ENCODE measurements around the gene CPVL. TPM values are rescaled to one million over a fixed set of nuclear protein-coding genes. Genes with fewer than 3 reads are reported as not detected.

CPVL gene
- total and polyA plus RNA-seq, 7 experiments from 2014 or later, result 0.32 to 88.3 (median 3.0) TPM

GRCh38 chr7:29160080-29160479 is 13.7 kb upstream of the CPVL start:
- peaks cover 0 to 8% (median 0%) of the 10 kb centered on the region in 11 donors for H3K9me3 Mint-ChIP-seq
- H3K9me3 ChIP-seq (ENCODE audit: control insufficient read depth in 2 of 3, low read length in 3 of 3), result no peaks in the 10 kb centered on the region
- no peak overlapping the region for H3K4me3 Mint-ChIP-seq
- no peaks in the 10 kb centered on the region for H3K27me3 ChIP-seq (ENCODE audit: control insufficient read depth in 2 of 2, insufficient read depth in 2 of 2, low read length in 2 of 2)
- peaks cover 0 to 10% (median 6%) of the 10 kb centered on the region in 7 donors for H3K4me1 Mint-ChIP-seq
- ATAC-seq, result no peak
- H3K27ac Mint-ChIP-seq, result no peak overlapping the region
- no peaks in the 10 kb centered on the region for H3K36me3 Mint-ChIP-seq
- no peak overlapping the region for H3K4me3 ChIP-seq (ENCODE audit: low read length)
- H3K4me1 ChIP-seq (ENCODE audit: control insufficient read depth in 2 of 2, insufficient read depth in 2 of 2, low read length in 2 of 2), result peaks cover 0 to 4% of the 10 kb centered on the region in 2 donors
- H3K27me3 Mint-ChIP-seq, result peaks cover 2 to 24% (median 11%) of the 10 kb centered on the region in 5 donors
- POLR2A ChIA-PET, result no interaction called here
- no peak overlapping the region for H3K27ac ChIP-seq (ENCODE audit: low read depth, low read length)
- intact Hi-C loops (cut with micrococcal nuclease), result no loop called here
- DNase-seq, result no peak
- no peaks in the 10 kb centered on the region for H3K36me3 ChIP-seq (ENCODE audit: control insufficient read depth in 2 of 3, insufficient read depth in 3 of 3, low read length in 3 of 3)
- CTCF ChIA-PET, result no interaction called here

DNA sequence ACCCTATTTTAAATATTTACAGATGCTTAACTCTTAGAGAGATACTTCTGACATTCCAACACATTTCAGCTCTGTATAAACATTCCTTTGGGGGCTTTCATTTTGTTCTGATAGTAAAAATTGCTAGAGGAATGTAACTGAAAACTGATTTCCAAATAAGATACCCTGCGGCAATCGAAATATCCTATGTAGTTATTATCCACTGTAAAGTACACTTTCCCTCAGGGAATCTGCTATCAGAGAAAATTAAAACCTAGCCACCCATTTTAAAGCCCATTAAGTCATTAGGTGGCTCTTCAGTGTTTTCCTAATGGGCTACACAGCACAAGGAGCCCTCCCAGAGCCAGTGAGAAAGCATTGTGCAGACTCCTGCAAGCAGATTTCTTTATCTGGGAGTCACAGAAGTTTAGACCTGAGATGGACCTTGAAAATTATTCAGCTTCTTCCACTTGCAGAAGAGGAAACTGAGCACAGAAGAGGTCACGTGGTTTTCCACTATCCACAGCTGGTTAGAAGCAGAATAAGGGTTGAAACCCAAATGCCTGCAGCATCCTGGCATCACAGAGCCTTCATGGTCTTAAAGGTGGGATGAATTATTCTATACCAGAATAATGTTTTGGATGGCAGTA is 12.6 kb upstream of the CPVL start:
- Histone ChIP-seq H3K36me3 (ENCODE audit: control insufficient read depth in 2 of 3, insufficient read depth in 3 of 3, low read length in 3 of 3) (no peaks in the 10 kb centered on the region), H3K27ac (ENCODE audit: low read depth, low read length) (no peak overlapping the region), H3K9me3 (ENCODE audit: control insufficient read depth in 2 of 3, low read length in 3 of 3) (no peaks in the 10 kb centered on the region), H3K4me1 (ENCODE audit: control insufficient read depth in 2 of 2, insufficient read depth in 2 of 2, low read length in 2 of 2) (peaks cover 0 to 4% of the 10 kb centered on the region in 2 donors), H3K27me3 (ENCODE audit: control insufficient read depth in 2 of 2, insufficient read depth in 2 of 2, low read length in 2 of 2) (no peaks in the 10 kb centered on the region), H3K4me3 (ENCODE audit: low read length) (no peak overlapping the region)
- Mint-ChIP-seq H3K4me3 (no peak overlapping the region), H3K27me3 (peaks cover 2 to 24% (median 11%) of the 10 kb centered on the region in 5 donors), H3K4me1 (peaks cover 0 to 10% (median 6%) of the 10 kb centered on the region in 7 donors), H3K9me3 (peaks cover 0 to 8% (median 0%) of the 10 kb centered on the region in 11 donors), H3K27ac (no peak overlapping the region), H3K36me3 (no peaks in the 10 kb centered on the region)
- ATAC-seq (no peak), DNase-seq (no peak)
- ChIA-PET CTCF (no interaction called here), POLR2A (no interaction called here)
- intact Hi-C loops (cut with micrococcal nuclease), result no loop called here

GRCh38 chr7:29156907-29157452 is 10.6 kb upstream of the CPVL start:
- H3K4me3 ChIP-seq (ENCODE audit: low read length), result no peak overlapping the region
- H3K27ac ChIP-seq (ENCODE audit: low read depth, low read length), result no peak overlapping the region
- Mint-ChIP-seq H3K4me3 (no peak overlapping the region), H3K4me1 (peaks cover 0 to 10% (median 6%) of the 10 kb centered on the region in 7 donors), H3K27ac (no peak overlapping the region), H3K9me3 (peaks cover 0 to 8% (median 0%) of the 10 kb centered on the region in 11 donors), H3K27me3 (peaks cover 2 to 24% (median 11%) of the 10 kb centered on the region in 5 donors), H3K36me3 (no peaks in the 10 kb centered on the region)
- ATAC-seq (peak; percentile 38), DNase-seq (peak in 1 of 9 donors; percentile 15)
- intact Hi-C loops (cut with micrococcal nuclease), result no loop called here
- no peaks in the 10 kb centered on the region for H3K27me3 ChIP-seq (ENCODE audit: control insufficient read depth in 2 of 2, insufficient read depth in 2 of 2, low read length in 2 of 2)
- POLR2A ChIA-PET, result no interaction called here
- peaks cover 0 to 4% of the 10 kb centered on the region in 2 donors for H3K4me1 ChIP-seq (ENCODE audit: control insufficient read depth in 2 of 2, insufficient read depth in 2 of 2, low read length in 2 of 2)
- CTCF ChIA-PET, result no interaction called here
- H3K36me3 ChIP-seq (ENCODE audit: control insufficient read depth in 2 of 3, insufficient read depth in 3 of 3, low read length in 3 of 3), result no peaks in the 10 kb centered on the region
- no peaks in the 10 kb centered on the region for H3K9me3 ChIP-seq (ENCODE audit: control insufficient read depth in 2 of 3, low read length in 3 of 3)

DNA sequence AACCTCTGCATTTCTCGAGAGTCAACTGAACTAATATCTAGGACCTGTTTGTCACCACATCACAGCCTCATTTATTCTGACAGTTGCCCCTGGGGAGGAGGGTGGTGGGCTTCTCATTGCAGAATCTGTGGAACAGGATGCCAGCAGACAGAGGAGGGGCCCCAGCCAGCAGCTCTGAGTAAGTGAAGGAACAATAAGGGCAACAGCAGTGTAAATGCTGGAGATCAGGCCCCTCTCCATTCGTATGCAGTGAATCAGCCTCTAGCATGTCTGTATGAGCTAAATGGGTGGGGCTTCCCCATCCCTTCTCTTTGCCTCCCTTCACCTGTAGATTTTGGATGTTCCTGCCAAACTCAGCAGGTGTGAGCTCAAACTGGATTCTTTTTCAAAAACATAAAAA is 7.7 kb upstream of the CPVL start:
- H3K27me3 Mint-ChIP-seq, result peaks cover 0 to 12% (median 2%) of the 10 kb centered on the region in 5 donors
- intact Hi-C loops (cut with micrococcal nuclease), result no loop called here
- H3K4me3 ChIP-seq (ENCODE audit: low read length), result no peak overlapping the region
- peaks cover 0 to 2% (median 0%) of the 10 kb centered on the region in 11 donors for H3K9me3 Mint-ChIP-seq
- no peak overlapping the region for H3K27ac Mint-ChIP-seq
- H3K27ac ChIP-seq (ENCODE audit: low read depth, low read length), result no peak overlapping the region
- ChIA-PET CTCF (no interaction called here), POLR2A (no interaction called here)
- DNase-seq (no peak), ATAC-seq (no peak)
- H3K27me3 ChIP-seq (ENCODE audit: control insufficient read depth in 2 of 2, insufficient read depth in 2 of 2, low read length in 2 of 2), result no peaks in the 10 kb centered on the region
- H3K4me1 Mint-ChIP-seq, result peaks cover 0 to 10% (median 6%) of the 10 kb centered on the region in 7 donors
- no peaks in the 10 kb centered on the region for H3K9me3 ChIP-seq (ENCODE audit: control insufficient read depth in 2 of 3, low read length in 3 of 3)
- no peak overlapping the region for H3K4me3 Mint-ChIP-seq
- H3K4me1 ChIP-seq (ENCODE audit: control insufficient read depth in 2 of 2, insufficient read depth in 2 of 2, low read length in 2 of 2), result peaks cover 0 to 4% of the 10 kb centered on the region in 2 donors
- no peaks in the 10 kb centered on the region for H3K36me3 ChIP-seq (ENCODE audit: control insufficient read depth in 2 of 3, insufficient read depth in 3 of 3, low read length in 3 of 3)
- no peaks in the 10 kb centered on the region for H3K36me3 Mint-ChIP-seq

DNA sequence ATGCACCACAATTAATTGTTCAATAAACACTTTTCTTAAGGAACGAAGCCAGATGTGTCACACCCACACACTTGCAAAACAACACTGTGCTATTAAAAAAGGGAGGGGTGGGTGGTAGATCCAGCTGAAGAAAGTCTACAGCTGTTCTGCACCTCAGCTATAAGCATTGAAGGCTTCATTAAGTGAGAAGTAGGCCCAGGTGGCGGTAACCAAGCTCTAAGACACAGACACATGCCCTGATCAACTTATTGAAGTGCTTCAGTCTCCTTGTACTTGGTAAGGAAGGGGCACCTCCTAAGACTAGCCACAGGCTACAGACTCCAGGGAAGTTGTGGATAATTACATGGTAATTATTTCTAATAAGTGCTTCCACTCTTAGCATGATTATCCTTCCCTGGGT is 4.5 kb upstream of the CPVL start:
- intact Hi-C loops (cut with micrococcal nuclease), result no loop called here

DNA sequence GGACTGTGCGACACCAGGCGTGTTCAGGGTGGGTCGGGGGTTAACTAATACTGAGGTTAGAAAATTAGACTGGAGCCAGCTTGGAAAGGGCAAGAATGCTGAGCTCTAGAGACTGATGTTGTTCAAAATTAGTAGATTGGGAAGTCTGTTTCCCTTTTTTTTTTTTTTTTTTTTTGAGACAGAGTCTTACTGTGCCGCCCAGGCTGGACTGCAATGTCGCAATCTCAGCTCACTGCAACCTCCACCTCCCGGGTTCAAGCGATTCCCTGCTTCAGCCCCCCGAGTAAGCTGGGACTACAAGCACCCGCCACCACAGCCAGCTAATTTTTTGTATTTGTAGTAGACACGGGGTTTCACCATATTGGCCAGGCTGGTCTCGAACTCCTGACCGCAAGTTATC is 2.7 kb upstream of the CPVL start:
- ChIA-PET CTCF (no interaction called here), POLR2A (no interaction called here)
- H3K4me1 ChIP-seq (ENCODE audit: control insufficient read depth in 2 of 2, insufficient read depth in 2 of 2, low read length in 2 of 2), result no peaks in the 10 kb centered on the region
- peaks cover 24 to 39% (median 35%) of the 10 kb centered on the region in 5 donors for H3K27me3 Mint-ChIP-seq
- H3K4me3 Mint-ChIP-seq, result no peak overlapping the region
- H3K4me1 Mint-ChIP-seq, result peaks cover 0 to 4% (median 0%) of the 10 kb centered on the region in 7 donors
- DNase-seq (no peak), ATAC-seq (no peak)
- no peak overlapping the region for H3K27ac ChIP-seq (ENCODE audit: low read depth, low read length)
- intact Hi-C loops (cut with micrococcal nuclease), result no loop called here
- H3K9me3 Mint-ChIP-seq, result peaks cover 0 to 3% (median 0%) of the 10 kb centered on the region in 11 donors
- H3K9me3 ChIP-seq (ENCODE audit: control insufficient read depth in 2 of 3, low read length in 3 of 3), result no peaks in the 10 kb centered on the region
- no peak overlapping the region for H3K27ac Mint-ChIP-seq
- H3K36me3 ChIP-seq (ENCODE audit: control insufficient read depth in 2 of 3, insufficient read depth in 3 of 3, low read length in 3 of 3), result no peaks in the 10 kb centered on the region
- peaks cover 4 to 6% of the 10 kb centered on the region in 2 donors for H3K27me3 ChIP-seq (ENCODE audit: control insufficient read depth in 2 of 2, insufficient read depth in 2 of 2, low read length in 2 of 2)
- no peaks in the 10 kb centered on the region for H3K36me3 Mint-ChIP-seq
- no peak overlapping the region for H3K4me3 ChIP-seq (ENCODE audit: low read length)

More for the DNA sequence above, 4.5 kb upstream of the CPVL start:
- Mint-ChIP-seq H3K27ac (no peak overlapping the region), H3K36me3 (no peaks in the 10 kb centered on the region), H3K9me3 (peaks cover 0 to 3% (median 0%) of the 10 kb centered on the region in 11 donors), H3K4me3 (no peak overlapping the region), H3K27me3 (peaks cover 21 to 25% (median 24%) of the 10 kb centered on the region in 5 donors), H3K4me1 (peaks cover 0 to 4% (median 0%) of the 10 kb centered on the region in 7 donors)
- Histone ChIP-seq H3K4me3 (ENCODE audit: low read length) (no peak overlapping the region), H3K4me1 (ENCODE audit: control insufficient read depth in 2 of 2, insufficient read depth in 2 of 2, low read length in 2 of 2) (no peaks in the 10 kb centered on the region), H3K9me3 (ENCODE audit: control insufficient read depth in 2 of 3, low read length in 3 of 3) (no peaks in the 10 kb centered on the region), H3K27me3 (ENCODE audit: control insufficient read depth in 2 of 2, insufficient read depth in 2 of 2, low read length in 2 of 2) (peaks cover 4 to 6% of the 10 kb centered on the region in 2 donors), H3K36me3 (ENCODE audit: control insufficient read depth in 2 of 3, insufficient read depth in 3 of 3, low read length in 3 of 3) (no peaks in the 10 kb centered on the region), H3K27ac (ENCODE audit: low read depth, low read length) (no peak overlapping the region)
- no peak for DNase-seq
- ChIA-PET POLR2A (no interaction called here), CTCF (no interaction called here)
- no peak for ATAC-seq

GRCh38 chr7:29147821-29148220 is 1.5 kb upstream of the CPVL start:
- Mint-ChIP-seq H3K36me3 (no peaks in the 10 kb centered on the region), H3K27me3 (peaks cover 24 to 42% (median 37%) of the 10 kb centered on the region in 5 donors), H3K4me1 (peaks cover 0 to 4% (median 0%) of the 10 kb centered on the region in 7 donors), H3K27ac (no peak overlapping the region), H3K9me3 (peaks cover 0 to 5% (median 0%) of the 10 kb centered on the region in 11 donors), H3K4me3 (no peak overlapping the region)
- intact Hi-C loops (cut with micrococcal nuclease), result no loop called here
- no peak overlapping the region for H3K27ac ChIP-seq (ENCODE audit: low read depth, low read length)
- H3K36me3 ChIP-seq (ENCODE audit: control insufficient read depth in 2 of 3, insufficient read depth in 3 of 3, low read length in 3 of 3), result no peaks in the 10 kb centered on the region
- H3K27me3 ChIP-seq (ENCODE audit: control insufficient read depth in 2 of 2, insufficient read depth in 2 of 2, low read length in 2 of 2), result peaks cover 4 to 6% of the 10 kb centered on the region in 2 donors
- POLR2A ChIA-PET, result no interaction called here
- CTCF ChIA-PET, result no interaction called here
- H3K9me3 ChIP-seq (ENCODE audit: control insufficient read depth in 2 of 3, low read length in 3 of 3), result no peaks in the 10 kb centered on the region
- no peaks in the 10 kb centered on the region for H3K4me1 ChIP-seq (ENCODE audit: control insufficient read depth in 2 of 2, insufficient read depth in 2 of 2, low read length in 2 of 2)
- no peak for DNase-seq
- ATAC-seq, result no peak
- H3K4me3 ChIP-seq (ENCODE audit: low read length), result no peak overlapping the region

Measured in naive thymus-derived CD4-positive, alpha-beta T cell (primary cell).